GM12872 (cell line): ENCODE results near the gene PCBP3.

Source experiments
- CTCF ChIP-seq: IDR thresholded peaks from 3 replicates; pipeline ENCODE4 v1.5.1; 2011; ENCODE audit warnings: low read depth, mild to moderate bottlenecking, low read length, moderate library complexity; ENCODE audit not compliant: insufficient read depth

Gene PCBP3

GRCh38 chr21:45917241-45917640 is 273.7 kb downstream of the PCBP3 start:
- TF ChIP-seq CTCF: no peak

GRCh38 chr21:45918011-45918410 is 274.5 kb downstream of the PCBP3 start:
- no peak for TF ChIP-seq CTCF

- no peak for TF ChIP-seq CTCF
Measured at GRCh38 chr21:45918835-45919447, 275.4 kb downstream of the PCBP3 start.

- no peak for TF ChIP-seq CTCF
Measured at GRCh38 chr21:45919593-45919992, 276.1 kb downstream of the PCBP3 start.

GRCh38 chr21:45920824-45921600 is 277.5 kb downstream of the PCBP3 start:
- no peak for TF ChIP-seq CTCF

- TF ChIP-seq CTCF: no peak
Measured at GRCh38 chr21:45921917-45922316, 278.4 kb downstream of the PCBP3 start.

- TF ChIP-seq CTCF: no peak
Measured at GRCh38 chr21:45922648-45923047, 279.1 kb downstream of the PCBP3 start.
